ENCODE measurements around the gene CCAR1. TPM values are rescaled to one million over a fixed set of nuclear protein-coding genes. Genes with fewer than 3 reads are reported as not detected.
"Not testable (repeated sequence)": the region's sequence is repeated elsewhere in the genome, so short reads cannot be mapped to it uniquely, and the experiment has no call there.

The CCAR1 gene
- total RNA-seq, 2 donors from 2014 or later: 111 to 121 TPM

- Mint-ChIP-seq H3K27ac (no peak overlapping the region), H3K9me3 (no peaks in the 10 kb centered on the region), H3K4me3 (no peak overlapping the region), H3K4me1 (ENCODE audit: low read depth) (no peaks in the 10 kb centered on the region), H3K27me3 (ENCODE audit: low read depth) (no peaks in the 10 kb centered on the region), H3K36me3 (ENCODE audit: insufficient read depth in 2 of 2) (peaks cover 6 to 22% of the 10 kb centered on the region in 2 donors)
- DNase-seq: no peak
- ATAC-seq (replicated peaks in 1 of 2): no peak
These were observed 66.8 kb downstream of the CCAR1 start for GRCh38 chr10:68787813-68788212.

GRCh38 chr10:68790476-68790875, 69.4 kb downstream of the CCAR1 start:
- no peak overlapping the region for H3K4me3 Mint-ChIP-seq
- H3K9me3 Mint-ChIP-seq: no peaks in the 10 kb centered on the region
- no peaks in the 10 kb centered on the region for H3K4me1 Mint-ChIP-seq (ENCODE audit: low read depth)
- H3K27me3 Mint-ChIP-seq (ENCODE audit: low read depth): no peaks in the 10 kb centered on the region
- DNase-seq: no peak
- ATAC-seq (replicated peaks in 1 of 2): no peak
- H3K36me3 Mint-ChIP-seq (ENCODE audit: insufficient read depth in 2 of 2): peaks cover 6 to 21% of the 10 kb centered on the region in 2 donors
- no peak overlapping the region for H3K27ac Mint-ChIP-seq

- H3K9me3 Mint-ChIP-seq: no peaks in the 10 kb centered on the region
- H3K27ac Mint-ChIP-seq: no peak overlapping the region
- no peaks in the 10 kb centered on the region for H3K4me1 Mint-ChIP-seq (ENCODE audit: low read depth)
- peaks cover 2 to 9% of the 10 kb centered on the region in 2 donors for H3K36me3 Mint-ChIP-seq (ENCODE audit: insufficient read depth in 2 of 2)
- H3K4me3 Mint-ChIP-seq: no peak overlapping the region
- no peaks in the 10 kb centered on the region for H3K27me3 Mint-ChIP-seq (ENCODE audit: low read depth)
- no peak for DNase-seq
- ATAC-seq (replicated peaks in 1 of 2): no peak
These were observed 71.1 kb downstream of the CCAR1 start for GRCh38 chr10:68792115-68792514.

GRCh38 chr10:68795886-68796532, 75.0 kb downstream of the CCAR1 start:
- ATAC-seq (replicated peaks in 1 of 2) (no peak), DNase-seq (no peak)
- Mint-ChIP-seq H3K36me3 (ENCODE audit: insufficient read depth in 2 of 2) (peaks cover 0 to 4% of the 10 kb centered on the region in 2 donors), H3K4me1 (ENCODE audit: low read depth) (no peaks in the 10 kb centered on the region), H3K4me3 (no peak overlapping the region), H3K27ac (no peak overlapping the region), H3K9me3 (no peaks in the 10 kb centered on the region), H3K27me3 (ENCODE audit: low read depth) (no peaks in the 10 kb centered on the region)

- H3K9me3 Mint-ChIP-seq: no peaks in the 10 kb centered on the region
- DNase-seq: no peak
- no peaks in the 10 kb centered on the region for H3K4me1 Mint-ChIP-seq (ENCODE audit: low read depth)
- no peak overlapping the region for H3K4me3 Mint-ChIP-seq
- H3K27ac Mint-ChIP-seq: no peak overlapping the region
- H3K36me3 Mint-ChIP-seq (ENCODE audit: insufficient read depth in 2 of 2): peaks cover 0 to 4% of the 10 kb centered on the region in 2 donors
- no peaks in the 10 kb centered on the region for H3K27me3 Mint-ChIP-seq (ENCODE audit: low read depth)
- no peak for ATAC-seq (replicated peaks in 1 of 2)
These were observed 75.6 kb downstream of the CCAR1 start for GRCh38 chr10:68796605-68797004.

GRCh38 chr10:68800211-68800610, 79.2 kb downstream of the CCAR1 start:
- H3K27ac Mint-ChIP-seq: no peak overlapping the region
- DNase-seq (no peak), ATAC-seq (replicated peaks in 1 of 2) (no peak)
- H3K4me1 Mint-ChIP-seq (ENCODE audit: low read depth): no peaks in the 10 kb centered on the region
- H3K4me3 Mint-ChIP-seq: no peak overlapping the region
- H3K36me3 Mint-ChIP-seq (ENCODE audit: insufficient read depth in 2 of 2): peaks cover 0 to 2% of the 10 kb centered on the region in 2 donors
- H3K9me3 Mint-ChIP-seq: no peaks in the 10 kb centered on the region
- H3K27me3 Mint-ChIP-seq (ENCODE audit: low read depth): no peaks in the 10 kb centered on the region

GRCh38 chr10:68804692-68805091, 83.7 kb downstream of the CCAR1 start:
- Mint-ChIP-seq H3K27ac (no peak overlapping the region), H3K27me3 (ENCODE audit: low read depth) (no peaks in the 10 kb centered on the region), H3K4me3 (no peak overlapping the region), H3K4me1 (ENCODE audit: low read depth) (no peaks in the 10 kb centered on the region), H3K9me3 (no peaks in the 10 kb centered on the region), H3K36me3 (ENCODE audit: insufficient read depth in 2 of 2) (no peaks in the 10 kb centered on the region)
- DNase-seq (no peak), ATAC-seq (replicated peaks in 1 of 2) (no peak)

GRCh38 chr10:68810830-68811229, 89.8 kb downstream of the CCAR1 start:
- not testable (repeated sequence) for H3K4me3 Mint-ChIP-seq; H3K27me3 Mint-ChIP-seq (ENCODE audit: low read depth); H3K27ac Mint-ChIP-seq; ATAC-seq (replicated peaks in 1 of 2); H3K4me1 Mint-ChIP-seq (ENCODE audit: low read depth); DNase-seq; H3K9me3 Mint-ChIP-seq; H3K36me3 Mint-ChIP-seq (ENCODE audit: insufficient read depth in 2 of 2)

- Mint-ChIP-seq H3K4me1 (ENCODE audit: low read depth) (no peaks in the 10 kb centered on the region), H3K4me3 (no peak overlapping the region), H3K27ac (no peak overlapping the region), H3K36me3 (ENCODE audit: insufficient read depth in 2 of 2) (no peaks in the 10 kb centered on the region), H3K27me3 (ENCODE audit: low read depth) (no peaks in the 10 kb centered on the region), H3K9me3 (no peaks in the 10 kb centered on the region)
- DNase-seq: no peak
- ATAC-seq (replicated peaks in 1 of 2): no peak
These were observed 90.4 kb downstream of the CCAR1 start for GRCh38 chr10:68811314-68812009.

- Mint-ChIP-seq H3K4me1 (ENCODE audit: low read depth) (no peaks in the 10 kb centered on the region), H3K27ac (no peak overlapping the region), H3K36me3 (ENCODE audit: insufficient read depth in 2 of 2) (no peaks in the 10 kb centered on the region), H3K9me3 (no peaks in the 10 kb centered on the region), H3K27me3 (ENCODE audit: low read depth) (no peaks in the 10 kb centered on the region), H3K4me3 (no peak overlapping the region)
- ATAC-seq (replicated peaks in 1 of 2): no peak
- DNase-seq: no peak
These were observed 91.4 kb downstream of the CCAR1 start for GRCh38 chr10:68812420-68812819.

GRCh38 chr10:68813559-68813958, 92.5 kb downstream of the CCAR1 start:
- H3K36me3 Mint-ChIP-seq (ENCODE audit: insufficient read depth in 2 of 2): no peaks in the 10 kb centered on the region
- H3K4me1 Mint-ChIP-seq (ENCODE audit: low read depth): no peaks in the 10 kb centered on the region
- no peak for ATAC-seq (replicated peaks in 1 of 2)
- H3K27ac Mint-ChIP-seq: no peak overlapping the region
- no peaks in the 10 kb centered on the region for H3K27me3 Mint-ChIP-seq (ENCODE audit: low read depth)
- no peak for DNase-seq
- H3K4me3 Mint-ChIP-seq: no peak overlapping the region
- H3K9me3 Mint-ChIP-seq: no peaks in the 10 kb centered on the region

- ATAC-seq (replicated peaks in 1 of 2): no peak
- Mint-ChIP-seq H3K9me3 (no peaks in the 10 kb centered on the region), H3K27me3 (ENCODE audit: low read depth) (no peaks in the 10 kb centered on the region), H3K4me1 (ENCODE audit: low read depth) (no peaks in the 10 kb centered on the region), H3K36me3 (ENCODE audit: insufficient read depth in 2 of 2) (no peaks in the 10 kb centered on the region), H3K4me3 (no peak overlapping the region), H3K27ac (no peak overlapping the region)
- no peak for DNase-seq
These were observed 95.9 kb downstream of the CCAR1 start for GRCh38 chr10:68816796-68817412.

GRCh38 chr10:68820359-68820758, 99.3 kb downstream of the CCAR1 start:
- not testable (repeated sequence) for H3K27ac Mint-ChIP-seq; H3K9me3 Mint-ChIP-seq; DNase-seq; H3K4me1 Mint-ChIP-seq (ENCODE audit: low read depth); H3K4me3 Mint-ChIP-seq; ATAC-seq (replicated peaks in 1 of 2); H3K36me3 Mint-ChIP-seq (ENCODE audit: insufficient read depth in 2 of 2); H3K27me3 Mint-ChIP-seq (ENCODE audit: low read depth)

Data from activated T-cell treated with anti-CD3 and anti-CD28 coated beads, Interleukin-2, amount 50 U/mL, for 72 hours (primary cell).